Natural killer cell (primary cell): ENCODE measurements around the gene NTM. TPM values are rescaled to one million over a fixed set of nuclear protein-coding genes. Genes with fewer than 3 reads are reported as not detected.

Source experiments
- ATAC-seq, 3 donors: fragments of 150-1000 bp in 2 of 3; fragments of 200-7000 bp in 1 of 3; cut with Tn5 transposase; 1 replicate in 1 of 3; 2 replicates in 2 of 3; pipeline ENCODE4 v1.10.0; 2021; ENCODE audit warnings: mild to moderate bottlenecking in 2 of 3, moderate library complexity in 2 of 3
- DNase-seq, 2 donors: peaks; one replicate each; pipeline versions ENCODE4 v3.0.0 to v3.0.0-alpha.2; 2013 to 2021; ENCODE audit warnings: mixed read lengths in 1 of 2
- H3K27ac ChIP-seq: one replicate; pipeline ENCODE4 v1.5.1; 2013; ENCODE audit warnings: mild to moderate bottlenecking, low read length
- H3K27me3 ChIP-seq: one replicate; pipeline ENCODE4 v1.6.1; 2013; ENCODE audit warnings: low read length; ENCODE audit not compliant: control insufficient read depth, insufficient read depth
- H3K36me3 ChIP-seq: one replicate; pipeline ENCODE4 v1.6.1; 2013; ENCODE audit warnings: low read length; ENCODE audit not compliant: control insufficient read depth, insufficient read depth
- H3K4me1 ChIP-seq: one replicate; pipeline ENCODE4 v1.6.1; 2013; ENCODE audit warnings: low read length; ENCODE audit not compliant: control insufficient read depth, insufficient read depth
- H3K4me3 ChIP-seq: one replicate; pipeline ENCODE4 v1.5.1; 2013; ENCODE audit warnings: low read length
- H3K9me3 ChIP-seq: one replicate; pipeline ENCODE4 v1.6.1; 2013; ENCODE audit warnings: low read length; ENCODE audit not compliant: control insufficient read depth, insufficient read depth
- H3K27ac Mint-ChIP-seq, 2 donors: one replicate each; pipeline ENCODE4 v1.8.0; 2022; ENCODE audit warnings: mild to moderate bottlenecking in 2 of 2, mixed read lengths in 2 of 2, moderate library complexity in 1 of 2
- H3K27me3 Mint-ChIP-seq, 2 donors: one replicate each; pipeline ENCODE4 v1.8.0; 2022; ENCODE audit warnings: low read depth in 2 of 2, mixed read lengths in 2 of 2
- H3K36me3 Mint-ChIP-seq: one replicate; pipeline ENCODE4 v1.8.0; 2022; ENCODE audit warnings: mixed read lengths
- H3K4me1 Mint-ChIP-seq, 2 donors: one replicate each; pipeline ENCODE4 v1.8.0; 2022; ENCODE audit warnings: mixed read lengths in 2 of 2
- H3K4me3 Mint-ChIP-seq: one replicate; pipeline ENCODE4 v1.8.0; 2022; ENCODE audit warnings: mild to moderate bottlenecking, moderate library complexity, mixed read lengths
- H3K9me3 Mint-ChIP-seq, 2 donors: one replicate each; pipeline ENCODE4 v1.8.0; 2022; ENCODE audit warnings: mixed read lengths in 2 of 2
- CTCF ChIP-seq: fragments of 200-600 bp; IDR thresholded peaks from one replicate; pipeline ENCODE4 v1.8.0; 2022; ENCODE audit warnings: antibody characterized with exemption
- WGBS: methylation state at CpG from one replicate; pipeline ENCODE4 v1.1.7; 2013; ENCODE audit warnings: missing lambda C conversion rate; ENCODE audit not compliant: insufficient coverage; 5-methylcytosine and 5-hydroxymethylcytosine counted together
- intact Hi-C: fragments of 100-400 bp; cut with micrococcal nuclease; formaldehyde crosslinking; loops from one replicate; pipeline ENCODE4 v1.14.2; 2022
- total RNA-seq, 4 donors: library from RNA; stranded (reverse); fragments of 120-200 nt in 1 of 4; gene quantifications; one replicate each; pipeline versions ENCODE4 v1.2.3 to v1.2.4, GENCODE V29; 2013 to 2022

Gene NTM
- total RNA-seq, 3 donors from 2014 or later (not counting 1 experiment from before 2014, with no cell fraction given) = not detected

- no peak for TF ChIP-seq CTCF
- Mint-ChIP-seq H3K4me3 (no peak overlapping the region), H3K4me1 (no peaks in the 10 kb centered on the region), H3K9me3 (peaks cover 6 to 8% of the 10 kb centered on the region in 2 donors), H3K27me3 (no peaks in the 10 kb centered on the region), H3K27ac (no peak overlapping the region), H3K36me3 (no peaks in the 10 kb centered on the region)
- Histone ChIP-seq H3K4me3 (no peak overlapping the region), H3K4me1 (no peaks in the 10 kb centered on the region), H3K27me3 (no peaks in the 10 kb centered on the region), H3K36me3 (no peaks in the 10 kb centered on the region), H3K27ac (no peak overlapping the region), H3K9me3 (no peaks in the 10 kb centered on the region)
- DNase-seq (no peak), ATAC-seq (no peak)
- intact Hi-C loops = no loop called here
- 93% methylated on average over 8 of the region's 8 CpGs for WGBS
These were observed 526.7 kb downstream of the NTM start for GRCh38 chr11:131896978-131897615.

GRCh38 chr11:131897956-131898355 lies 527.5 kb downstream of the NTM start:
- no peaks in the 10 kb centered on the region for H3K36me3 ChIP-seq
- ATAC-seq (no peak), DNase-seq (no peak)
- Mint-ChIP-seq H3K27ac (no peak overlapping the region), H3K9me3 (peaks cover 8 to 10% of the 10 kb centered on the region in 2 donors), H3K36me3 (no peaks in the 10 kb centered on the region), H3K27me3 (peaks cover 0 to 2% of the 10 kb centered on the region in 2 donors), H3K4me1 (no peaks in the 10 kb centered on the region), H3K4me3 (no peak overlapping the region)
- H3K27ac ChIP-seq = no peak overlapping the region
- H3K4me1 ChIP-seq = no peaks in the 10 kb centered on the region
- intact Hi-C loops = no loop called here
- WGBS = 89% methylated on average over 4 of the region's 5 CpGs
- H3K27me3 ChIP-seq = no peaks in the 10 kb centered on the region
- no peaks in the 10 kb centered on the region for H3K9me3 ChIP-seq
- TF ChIP-seq CTCF = no peak
- no peak overlapping the region for H3K4me3 ChIP-seq

GRCh38 chr11:131898949-131899348 lies 528.5 kb downstream of the NTM start:
- Mint-ChIP-seq H3K27me3 (peaks cover 0 to 2% of the 10 kb centered on the region in 2 donors), H3K9me3 (peaks cover 6 to 10% of the 10 kb centered on the region in 2 donors), H3K4me1 (no peaks in the 10 kb centered on the region), H3K27ac (no peak overlapping the region), H3K36me3 (no peaks in the 10 kb centered on the region), H3K4me3 (no peak overlapping the region)
- Histone ChIP-seq H3K36me3 (no peaks in the 10 kb centered on the region), H3K4me3 (no peak overlapping the region), H3K27me3 (no peaks in the 10 kb centered on the region), H3K27ac (no peak overlapping the region), H3K9me3 (no peaks in the 10 kb centered on the region), H3K4me1 (no peaks in the 10 kb centered on the region)
- ATAC-seq = no peak
- DNase-seq = no peak
- no peak for TF ChIP-seq CTCF
- intact Hi-C loops = no loop called here
- 85% methylated on average over 7 of the region's 7 CpGs for WGBS
